NB4 (cell line): Measurements from ENCODE around the gene SRPX2.

Source experiments
- POLR2A ChIP-seq: IDR thresholded peaks from 2 replicates; pipeline ENCODE4 v1.6.1; 2011; ENCODE audit warnings: mild to moderate bottlenecking; ENCODE audit not compliant: insufficient read length; ENCODE audit errors: extremely low read depth
- TF ChIP-seq, protein P1 (sequence below): IDR thresholded peaks from one replicate; pipeline ENCODE4 v1.5.1; 2012; ENCODE audit warnings: low read depth, low read length

DNA sequence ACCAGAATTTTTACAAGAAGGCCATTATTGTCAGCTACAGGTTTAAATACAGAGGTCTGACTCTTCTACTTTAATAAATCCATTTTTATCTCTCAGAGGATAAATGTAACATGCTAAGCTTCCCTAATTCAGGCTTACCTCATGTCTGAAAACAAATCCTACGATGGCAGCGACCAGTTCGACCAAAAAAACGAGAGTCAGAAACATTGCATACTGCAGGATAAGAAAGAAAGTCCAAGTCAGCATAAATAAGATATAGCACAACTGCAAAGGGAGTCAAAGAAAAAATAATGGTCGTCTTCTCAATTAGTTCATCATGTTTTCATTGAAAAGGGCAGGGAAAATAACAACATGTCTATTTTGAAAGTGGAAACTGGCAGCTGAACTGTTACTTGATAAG lies 9.0 kb upstream of the SRPX2 start:
- TF ChIP-seq, protein P1, sequence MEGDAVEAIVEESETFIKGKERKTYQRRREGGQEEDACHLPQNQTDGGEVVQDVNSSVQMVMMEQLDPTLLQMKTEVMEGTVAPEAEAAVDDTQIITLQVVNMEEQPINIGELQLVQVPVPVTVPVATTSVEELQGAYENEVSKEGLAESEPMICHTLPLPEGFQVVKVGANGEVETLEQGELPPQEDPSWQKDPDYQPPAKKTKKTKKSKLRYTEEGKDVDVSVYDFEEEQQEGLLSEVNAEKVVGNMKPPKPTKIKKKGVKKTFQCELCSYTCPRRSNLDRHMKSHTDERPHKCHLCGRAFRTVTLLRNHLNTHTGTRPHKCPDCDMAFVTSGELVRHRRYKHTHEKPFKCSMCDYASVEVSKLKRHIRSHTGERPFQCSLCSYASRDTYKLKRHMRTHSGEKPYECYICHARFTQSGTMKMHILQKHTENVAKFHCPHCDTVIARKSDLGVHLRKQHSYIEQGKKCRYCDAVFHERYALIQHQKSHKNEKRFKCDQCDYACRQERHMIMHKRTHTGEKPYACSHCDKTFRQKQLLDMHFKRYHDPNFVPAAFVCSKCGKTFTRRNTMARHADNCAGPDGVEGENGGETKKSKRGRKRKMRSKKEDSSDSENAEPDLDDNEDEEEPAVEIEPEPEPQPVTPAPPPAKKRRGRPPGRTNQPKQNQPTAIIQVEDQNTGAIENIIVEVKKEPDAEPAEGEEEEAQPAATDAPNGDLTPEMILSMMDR, result no peak
- no peak for TF ChIP-seq POLR2A
